ENCODE measurements around the gene PDZD8.

Gene PDZD8

DNA sequence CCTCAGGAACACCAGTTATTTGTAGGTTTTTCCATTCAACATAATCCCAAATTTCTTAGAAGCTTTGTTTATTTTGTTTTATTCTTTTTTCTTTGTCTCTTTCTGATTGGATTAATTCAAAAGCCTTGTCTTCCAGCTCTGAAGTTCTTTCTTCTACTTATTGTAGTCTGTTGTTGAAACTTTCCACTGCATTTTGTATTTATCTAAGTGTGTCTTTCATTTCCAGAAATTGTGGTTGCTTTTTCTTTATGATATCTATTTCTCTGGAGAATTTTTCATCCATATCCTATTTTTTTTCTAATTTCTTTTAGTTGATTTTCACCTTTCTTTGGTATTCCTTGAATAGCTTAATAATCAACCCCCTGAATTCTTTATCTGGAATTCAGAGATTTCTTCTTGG lies 75.8 kb downstream of the PDZD8 start:
- Histone ChIP-seq H3K9me3 (ENCODE audit: control insufficient read depth, insufficient read depth, low read length) (peaks cover 6% of the 10 kb centered on the region; the same call in 1 of the 2 replicates), H3F3A (ENCODE audit: control insufficient read depth, insufficient read depth) (no peaks in the 10 kb centered on the region), H3K9me2 (replicated peaks; ENCODE audit: control insufficient read depth, low read length) (no peaks in the 10 kb centered on the region), H4K20me1 (ENCODE audit: control insufficient read depth, insufficient read depth, low read depth, low read length) (no peaks in the 10 kb centered on the region), H3K4me3 (ENCODE audit: low read length) (no peak overlapping the region), H3K27ac (ENCODE audit: low read depth, low read length) (no peak overlapping the region), H3K4me1 (ENCODE audit: control insufficient read depth, low read length) (no peaks in the 10 kb centered on the region), H3K36me3 (ENCODE audit: control insufficient read depth, low read length) (no peaks in the 10 kb centered on the region; the same call in 1 of the 2 replicates), H3K79me2 (ENCODE audit: control insufficient read depth, low read length) (peaks cover 6% of the 10 kb centered on the region; the same call in 1 of the 2 replicates), H3K27me3 (ENCODE audit: control insufficient read depth, low read length) (no peaks in the 10 kb centered on the region), H3K4me2 (ENCODE audit: low read length) (no peak overlapping the region)
- TF ChIP-seq EZH2phosphoT487 (IDR thresholded peaks at IDR 0.05; ENCODE audit: borderline replicate concordance, low read length) = no peak
- TF ChIP-seq, protein P1, sequence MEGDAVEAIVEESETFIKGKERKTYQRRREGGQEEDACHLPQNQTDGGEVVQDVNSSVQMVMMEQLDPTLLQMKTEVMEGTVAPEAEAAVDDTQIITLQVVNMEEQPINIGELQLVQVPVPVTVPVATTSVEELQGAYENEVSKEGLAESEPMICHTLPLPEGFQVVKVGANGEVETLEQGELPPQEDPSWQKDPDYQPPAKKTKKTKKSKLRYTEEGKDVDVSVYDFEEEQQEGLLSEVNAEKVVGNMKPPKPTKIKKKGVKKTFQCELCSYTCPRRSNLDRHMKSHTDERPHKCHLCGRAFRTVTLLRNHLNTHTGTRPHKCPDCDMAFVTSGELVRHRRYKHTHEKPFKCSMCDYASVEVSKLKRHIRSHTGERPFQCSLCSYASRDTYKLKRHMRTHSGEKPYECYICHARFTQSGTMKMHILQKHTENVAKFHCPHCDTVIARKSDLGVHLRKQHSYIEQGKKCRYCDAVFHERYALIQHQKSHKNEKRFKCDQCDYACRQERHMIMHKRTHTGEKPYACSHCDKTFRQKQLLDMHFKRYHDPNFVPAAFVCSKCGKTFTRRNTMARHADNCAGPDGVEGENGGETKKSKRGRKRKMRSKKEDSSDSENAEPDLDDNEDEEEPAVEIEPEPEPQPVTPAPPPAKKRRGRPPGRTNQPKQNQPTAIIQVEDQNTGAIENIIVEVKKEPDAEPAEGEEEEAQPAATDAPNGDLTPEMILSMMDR (IDR thresholded peaks at IDR 0.05; ENCODE audit: low read depth, low read length, poor library complexity, severe bottlenecking) = no peak

DNA sequence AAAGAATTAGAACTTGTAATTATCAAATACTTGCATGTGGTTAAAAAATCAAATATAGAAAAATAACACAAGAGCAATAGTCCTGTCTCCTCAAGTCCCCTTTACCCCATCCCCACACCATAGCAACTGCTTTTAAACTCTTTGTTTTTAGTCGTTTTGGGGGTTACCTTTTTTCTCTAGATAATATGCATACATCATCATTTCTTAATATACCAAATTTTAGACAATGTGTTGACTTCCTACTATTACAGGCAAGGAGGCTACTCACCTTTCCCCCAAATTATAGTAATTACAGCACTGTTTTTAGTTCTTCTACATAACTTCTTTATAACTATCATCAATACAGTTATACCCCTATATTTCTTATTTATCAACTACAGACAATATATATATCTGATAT lies 77.0 kb downstream of the PDZD8 start:
- no peaks in the 10 kb centered on the region for H3K9me2 ChIP-seq (replicated peaks; ENCODE audit: control insufficient read depth, low read length)
- no peaks in the 10 kb centered on the region for H3K27me3 ChIP-seq (ENCODE audit: control insufficient read depth, low read length)
- H3K79me2 ChIP-seq (ENCODE audit: control insufficient read depth, low read length) = peaks cover 10% of the 10 kb centered on the region; the same call in 1 of the 2 replicates
- no peak overlapping the region for H3K4me3 ChIP-seq (ENCODE audit: low read length)
- H3K4me1 ChIP-seq (ENCODE audit: control insufficient read depth, low read length) = no peaks in the 10 kb centered on the region
- no peaks in the 10 kb centered on the region; the same call in 1 of the 2 replicates for H3K36me3 ChIP-seq (ENCODE audit: control insufficient read depth, low read length)
- H3K9me3 ChIP-seq (ENCODE audit: control insufficient read depth, insufficient read depth, low read length) = no peaks in the 10 kb centered on the region
- H4K20me1 ChIP-seq (ENCODE audit: control insufficient read depth, insufficient read depth, low read depth, low read length) = no peaks in the 10 kb centered on the region
- no peak overlapping the region for H3K4me2 ChIP-seq (ENCODE audit: low read length)
- TF ChIP-seq EZH2phosphoT487 (IDR thresholded peaks at IDR 0.05; ENCODE audit: borderline replicate concordance, low read length) = no peak
- TF ChIP-seq, protein P1 (IDR thresholded peaks at IDR 0.05; ENCODE audit: low read depth, low read length, poor library complexity, severe bottlenecking) = no peak
- no peak overlapping the region for H3K27ac ChIP-seq (ENCODE audit: low read depth, low read length)
- H3F3A ChIP-seq (ENCODE audit: control insufficient read depth, insufficient read depth) = no peaks in the 10 kb centered on the region

DNA sequence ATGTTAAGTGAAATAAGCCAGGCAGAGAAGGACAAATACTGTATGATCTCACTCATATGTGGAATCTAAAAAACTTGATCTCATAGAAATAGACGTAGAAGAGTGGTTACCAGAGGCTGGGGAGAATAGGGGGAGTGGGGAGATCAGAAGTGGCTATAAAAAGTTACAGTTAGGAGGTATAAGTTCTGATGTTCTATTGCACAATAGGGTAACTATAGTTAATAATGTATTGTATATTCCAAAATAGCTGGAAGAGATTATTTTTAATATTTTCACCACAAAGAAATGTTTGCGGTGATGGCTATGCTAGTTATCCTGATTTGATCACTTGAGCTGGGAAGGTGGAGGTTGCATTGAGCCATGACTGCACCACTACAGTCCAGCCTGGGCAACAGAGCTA lies 80.5 kb downstream of the PDZD8 start:
- Histone ChIP-seq H3K4me1 (ENCODE audit: control insufficient read depth, low read length) (no peaks in the 10 kb centered on the region), H3K36me3 (ENCODE audit: control insufficient read depth, low read length) (peaks cover 6% of the 10 kb centered on the region), H3K79me2 (ENCODE audit: control insufficient read depth, low read length) (peaks cover 13% of the 10 kb centered on the region; the same call in 1 of the 2 replicates), H3K4me2 (ENCODE audit: low read length) (no peak overlapping the region), H3K4me3 (ENCODE audit: low read length) (no peak overlapping the region), H3F3A (ENCODE audit: control insufficient read depth, insufficient read depth) (no peaks in the 10 kb centered on the region), H4K20me1 (ENCODE audit: control insufficient read depth, insufficient read depth, low read depth, low read length) (no peaks in the 10 kb centered on the region), H3K27ac (ENCODE audit: low read depth, low read length) (no peak overlapping the region), H3K27me3 (ENCODE audit: control insufficient read depth, low read length) (no peaks in the 10 kb centered on the region), H3K9me2 (replicated peaks; ENCODE audit: control insufficient read depth, low read length) (no peaks in the 10 kb centered on the region), H3K9me3 (ENCODE audit: control insufficient read depth, insufficient read depth, low read length) (no peaks in the 10 kb centered on the region)
- no peak for TF ChIP-seq EZH2phosphoT487 (IDR thresholded peaks at IDR 0.05; ENCODE audit: borderline replicate concordance, low read length)
- TF ChIP-seq, protein P1 (IDR thresholded peaks at IDR 0.05; ENCODE audit: low read depth, low read length, poor library complexity, severe bottlenecking) = no peak

Measured in DOHH2 (cell line).